Measurements from ENCODE around the gene SEMA3A.

DNA sequence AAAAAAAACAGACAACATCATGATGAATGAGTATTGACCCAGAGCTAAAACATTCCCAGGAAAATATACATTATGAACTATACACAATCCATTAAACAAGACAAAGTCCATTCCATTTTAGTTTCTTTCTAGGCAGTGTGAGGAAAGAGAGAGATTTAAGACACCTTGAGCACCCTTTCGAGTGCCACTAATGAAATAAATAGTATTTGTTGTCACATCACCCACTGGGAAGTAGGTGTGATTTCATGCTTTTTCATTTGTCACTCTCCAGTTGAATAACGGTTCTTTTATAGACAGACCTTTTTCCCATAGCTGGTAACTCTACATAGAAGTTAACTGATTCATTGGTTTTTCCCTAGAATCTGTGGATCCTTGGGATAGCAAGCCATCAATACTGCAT lies 29.9 kb upstream of the SEMA3A start:
- TF ChIP-seq SMC3 (conservative IDR thresholded peaks at IDR 0.05; ENCODE audit: poor library complexity) (no peak), CTCF (IDR thresholded peaks at IDR 0.05; ENCODE audit: poor library complexity, severe bottlenecking) (no peak), EZH2 (IDR thresholded peaks at IDR 0.05; ENCODE audit: borderline replicate concordance, insufficient read depth, low read length, poor library complexity, severe bottlenecking) (no peak), EP300 (conservative IDR thresholded peaks at IDR 0.05; ENCODE audit: poor library complexity, severe bottlenecking) (no peak), RAD21 (conservative IDR thresholded peaks at IDR 0.05) (no peak)
- TF ChIP-seq, protein P1, sequence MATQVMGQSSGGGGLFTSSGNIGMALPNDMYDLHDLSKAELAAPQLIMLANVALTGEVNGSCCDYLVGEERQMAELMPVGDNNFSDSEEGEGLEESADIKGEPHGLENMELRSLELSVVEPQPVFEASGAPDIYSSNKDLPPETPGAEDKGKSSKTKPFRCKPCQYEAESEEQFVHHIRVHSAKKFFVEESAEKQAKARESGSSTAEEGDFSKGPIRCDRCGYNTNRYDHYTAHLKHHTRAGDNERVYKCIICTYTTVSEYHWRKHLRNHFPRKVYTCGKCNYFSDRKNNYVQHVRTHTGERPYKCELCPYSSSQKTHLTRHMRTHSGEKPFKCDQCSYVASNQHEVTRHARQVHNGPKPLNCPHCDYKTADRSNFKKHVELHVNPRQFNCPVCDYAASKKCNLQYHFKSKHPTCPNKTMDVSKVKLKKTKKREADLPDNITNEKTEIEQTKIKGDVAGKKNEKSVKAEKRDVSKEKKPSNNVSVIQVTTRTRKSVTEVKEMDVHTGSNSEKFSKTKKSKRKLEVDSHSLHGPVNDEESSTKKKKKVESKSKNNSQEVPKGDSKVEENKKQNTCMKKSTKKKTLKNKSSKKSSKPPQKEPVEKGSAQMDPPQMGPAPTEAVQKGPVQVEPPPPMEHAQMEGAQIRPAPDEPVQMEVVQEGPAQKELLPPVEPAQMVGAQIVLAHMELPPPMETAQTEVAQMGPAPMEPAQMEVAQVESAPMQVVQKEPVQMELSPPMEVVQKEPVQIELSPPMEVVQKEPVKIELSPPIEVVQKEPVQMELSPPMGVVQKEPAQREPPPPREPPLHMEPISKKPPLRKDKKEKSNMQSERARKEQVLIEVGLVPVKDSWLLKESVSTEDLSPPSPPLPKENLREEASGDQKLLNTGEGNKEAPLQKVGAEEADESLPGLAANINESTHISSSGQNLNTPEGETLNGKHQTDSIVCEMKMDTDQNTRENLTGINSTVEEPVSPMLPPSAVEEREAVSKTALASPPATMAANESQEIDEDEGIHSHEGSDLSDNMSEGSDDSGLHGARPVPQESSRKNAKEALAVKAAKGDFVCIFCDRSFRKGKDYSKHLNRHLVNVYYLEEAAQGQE (IDR thresholded peaks at IDR 0.05; ENCODE audit: borderline replicate concordance) = no peak

All from neural cell (in vitro differentiated cells).